K562 (cell line): ENCODE results near the gene TLN1. TPM values are rescaled to one million over a fixed set of nuclear protein-coding genes. Genes with fewer than 3 reads are reported as not detected.

Experiments used
- FOXA3 ChIP-seq, 2 experiments: fragments of 450-650 bp in 1 of 2; sonication (generic) in 1 of 2; formaldehyde crosslinking; IDR thresholded peaks in 1 of 2; conservative IDR thresholded peaks in 1 of 2; 2 replicates each; pipeline versions ENCODE4 v1.4.0 to v1.8.0; 2020 to 2022; ENCODE audit warnings: mild to moderate bottlenecking in 2 of 2, missing genetic modification reagents in 1 of 2
- FOXK2 ChIP-seq, 2 experiments: fragments of 450-650 bp; IDR thresholded peaks in 1 of 2; conservative IDR thresholded peaks in 1 of 2; 2 replicates each; pipeline ENCODE4 v1.6.1; 2016; ENCODE audit warnings: low read depth in 2 of 2, mild to moderate bottlenecking in 1 of 2
- HDAC1 ChIP-seq, 2 experiments: fragments of 450-650 bp; IDR thresholded peaks; 2 replicates each; pipeline ENCODE4 v1.6.1; 2016 to 2017; ENCODE audit warnings: inconsistent platforms in 1 of 2, mild to moderate bottlenecking in 1 of 2, moderate library complexity in 1 of 2
- ID3 ChIP-seq, 2 experiments: fragments of 250-450 bp in 1 of 2; fragments of 450-650 bp in 1 of 2; sonication (Bioruptor Pico) in 1 of 2; IDR thresholded peaks; 2 replicates each; pipeline versions ENCODE4 v1.6.1 to v1.8.0; 2016 to 2021; ENCODE audit warnings: mild to moderate bottlenecking in 2 of 2, moderate library complexity in 2 of 2, missing compliant biosample characterization in 1 of 2, missing genetic modification characterization in 1 of 2
- KLF16 ChIP-seq: IDR thresholded peaks from 2 replicates; pipeline ENCODE4 v1.6.1; 2016; ENCODE audit warnings: antibody characterized with exemption
- NFATC3 ChIP-seq: fragments of 450-650 bp; IDR thresholded peaks from 2 replicates; pipeline ENCODE4 v1.6.1; 2017; ENCODE audit warnings: mild to moderate bottlenecking
- NR3C1 ChIP-seq: sonication (generic); formaldehyde crosslinking; IDR thresholded peaks from 2 replicates; pipeline ENCODE4 v1.8.1; 2022; ENCODE audit warnings: missing genetic modification reagents
- OTX1 ChIP-seq: fragments of 450-650 bp; formaldehyde crosslinking; IDR thresholded peaks from 2 replicates; pipeline ENCODE4 v1.4.0; 2022; ENCODE audit warnings: mild to moderate bottlenecking
- PCBP1 ChIP-seq: fragments of 200-400 bp; formaldehyde crosslinking; IDR thresholded peaks from 2 replicates; pipeline ENCODE4 v1.6.1; 2018; ENCODE audit warnings: mild to moderate bottlenecking, low read depth, low read length; ENCODE audit not compliant: poor library complexity, severe bottlenecking
- POLR2H ChIP-seq: IDR thresholded peaks from 2 replicates; pipeline ENCODE4 v1.6.1; 2016; ENCODE audit warnings: missing genetic modification characterization, low read depth, mild to moderate bottlenecking, control low read depth, missing compliant biosample characterization, moderate library complexity
- POLR3G ChIP-seq: IDR thresholded peaks from 2 replicates; pipeline ENCODE4 v1.6.1; 2011; ENCODE audit not compliant: insufficient read length, insufficient replicate concordance; ENCODE audit errors: extremely low read depth
- PTTG1 ChIP-seq: fragments of 450-650 bp; IDR thresholded peaks from 2 replicates; pipeline ENCODE4 v1.6.1; 2016; ENCODE audit warnings: low read depth, mild to moderate bottlenecking, missing genetic modification characterization, missing compliant biosample characterization
- TRIM25 ChIP-seq: fragments of 450-650 bp; IDR thresholded peaks from 2 replicates; pipeline ENCODE4 v1.7.0; 2016; ENCODE audit warnings: borderline replicate concordance
- ZNF57 ChIP-seq: fragments of 450-650 bp; formaldehyde crosslinking; IDR thresholded peaks from 2 replicates; pipeline ENCODE4 v1.4.0; 2020; ENCODE audit warnings: mild to moderate bottlenecking, moderate library complexity
- ZNF644 ChIP-seq: fragments of 200-800 bp; sonication (Bioruptor generic); IDR thresholded peaks from 2 replicates; pipeline ENCODE4 v1.6.1; 2016; ENCODE audit warnings: low read depth, missing genetic modification characterization, missing compliant biosample characterization
- polyA plus RNA-seq, 8 experiments: library from polyadenylated mRNA; depleted of rRNA in 4 of 8; stranded (reverse) in 5 of 8; unstranded in 3 of 8; fragments of >200 nt; fragmentation: Nextera tagmentation in 2 of 8; fragmentation: Illumina TruSeq in 1 of 8; extraction: Ambion mirVana in 2 of 8; extraction: Trizol in 1 of 8; gene quantifications; 2 replicates each; pipeline versions ENCODE4 v1.2.1 to v1.2.3, GENCODE V29; 2011 to 2014; ENCODE audit warnings: inconsistent platforms in 1 of 8, missing spikeins in 1 of 8
- total RNA-seq, 7 experiments: library from RNA; depleted of rRNA in 6 of 7; stranded (reverse); fragments of >200 nt in 6 of 7; fragmentation: Illumina TruSeq in 2 of 7; extraction: Trizol in 2 of 7; gene quantifications; 2 replicates each; pipeline versions ENCODE4 v1.2.1 to v1.2.3, GENCODE V29; 2011 to 2021; ENCODE audit warnings: low replicate concordance in 1 of 7
- TF ChIP-seq, protein P1 (sequence below): fragments of 450-650 bp; IDR thresholded peaks from one replicate; pipeline ENCODE4 v1.6.1; 2018; ENCODE audit warnings: mild to moderate bottlenecking, moderate library complexity; ENCODE audit not compliant: partially characterized antibody
- TF ChIP-seq, protein P2 (sequence below): fragments of 250-450 bp; sonication (Bioruptor Pico); IDR thresholded peaks from 2 replicates; pipeline ENCODE4 v1.8.0; 2021; ENCODE audit warnings: moderate library complexity, mild to moderate bottlenecking, inconsistent platforms

Gene TLN1
- total and polyA plus RNA-seq, 9 of the 15 experiments (the other 6 are each of a cell fraction or from before 2014, with no cell fraction given), result 3.6 to 240 (median 54.8) TPM

DNA sequence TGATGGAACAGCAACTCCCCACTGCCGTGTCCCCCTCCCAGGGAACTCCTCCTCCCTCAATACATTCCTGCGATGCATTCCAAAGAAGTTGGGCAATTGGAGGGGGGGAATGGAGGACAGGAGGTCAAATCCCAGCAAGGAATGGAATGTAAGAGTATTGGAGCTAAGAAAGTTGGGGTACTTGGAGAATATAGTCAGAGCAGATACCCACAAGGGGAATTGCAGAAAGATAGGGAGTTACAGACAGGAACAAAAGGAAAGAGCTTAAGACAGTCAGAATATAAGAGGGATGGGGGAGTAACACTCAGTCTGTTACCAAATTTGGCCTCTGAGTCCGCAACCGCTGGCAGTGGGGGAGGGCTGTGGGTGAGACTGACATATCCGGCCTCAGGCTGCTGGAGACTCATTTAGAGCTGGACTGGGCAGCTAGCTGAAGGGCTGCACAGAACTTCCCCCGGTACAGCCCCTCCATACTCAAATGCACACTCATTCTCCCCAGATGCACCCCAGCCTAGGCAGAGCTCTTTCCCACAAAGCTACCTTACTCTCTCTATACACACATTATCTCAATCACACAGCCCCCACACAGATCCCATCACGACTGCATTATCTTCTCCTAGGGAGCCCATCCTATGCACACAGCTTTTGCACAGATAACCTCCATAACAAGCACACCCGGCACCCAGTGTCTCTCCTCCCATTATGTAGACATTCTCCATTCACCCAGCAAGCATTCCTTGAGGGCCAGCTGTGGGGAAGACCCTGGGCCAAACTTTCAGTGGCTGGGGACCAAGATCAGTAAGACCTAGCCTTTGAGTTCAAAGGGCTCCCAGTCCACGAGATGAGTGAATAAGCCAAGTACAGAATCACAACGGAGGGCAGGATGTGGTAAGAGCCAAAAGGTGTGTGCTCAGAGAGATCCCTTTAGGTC, 3.7 kb downstream of the TLN1 start (continued):
- TF ChIP-seq POLR2H (peak; percentile 78), POLR3G (no peak), ID3 (CRISPR knock-in tag; IDR thresholded peaks at IDR 0.05) (no peak), ID3 (tag; IDR thresholded peaks at IDR 0.05) (0 out of 2 replicates have a peak, but pooled peaks have one; percentile 13), ZNF644 (tag) (no peak), PCBP1 (no peak), HDAC1 (IDR thresholded peaks at IDR 0.05) (peak; percentile 40 to 91; a peak in 2 of 4 replicates), ZNF57 (no peak), NFATC3 (no peak), NR3C1 (no peak), TRIM25 (no peak), FOXK2 (conservative IDR thresholded peaks at IDR 0.05 in 1 of 2, IDR thresholded peaks at IDR 0.05 in 1 of 2; ENCODE audit: low read depth in 2 of 2) (no peak; a peak in 1 of 4 replicates), PTTG1 (tag) (no peak), FOXA3 (CRISPR knock-in tag; conservative IDR thresholded peaks at IDR 0.05 in 1 of 2, IDR thresholded peaks at IDR 0.05 in 1 of 2) (no peak), OTX1 (CRISPR knock-in tag) (no peak), KLF16 (peak; percentile 87; the same call in 1 of the 2 replicates)
- TF ChIP-seq, protein P1, sequence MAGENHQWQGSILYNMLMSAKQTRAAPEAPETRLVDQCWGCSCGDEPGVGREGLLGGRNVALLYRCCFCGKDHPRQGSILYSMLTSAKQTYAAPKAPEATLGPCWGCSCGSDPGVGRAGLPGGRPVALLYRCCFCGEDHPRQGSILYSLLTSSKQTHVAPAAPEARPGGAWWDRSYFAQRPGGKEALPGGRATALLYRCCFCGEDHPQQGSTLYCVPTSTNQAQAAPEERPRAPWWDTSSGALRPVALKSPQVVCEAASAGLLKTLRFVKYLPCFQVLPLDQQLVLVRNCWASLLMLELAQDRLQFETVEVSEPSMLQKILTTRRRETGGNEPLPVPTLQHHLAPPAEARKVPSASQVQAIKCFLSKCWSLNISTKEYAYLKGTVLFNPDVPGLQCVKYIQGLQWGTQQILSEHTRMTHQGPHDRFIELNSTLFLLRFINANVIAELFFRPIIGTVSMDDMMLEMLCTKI, result no peak
- TF ChIP-seq, protein P2, sequence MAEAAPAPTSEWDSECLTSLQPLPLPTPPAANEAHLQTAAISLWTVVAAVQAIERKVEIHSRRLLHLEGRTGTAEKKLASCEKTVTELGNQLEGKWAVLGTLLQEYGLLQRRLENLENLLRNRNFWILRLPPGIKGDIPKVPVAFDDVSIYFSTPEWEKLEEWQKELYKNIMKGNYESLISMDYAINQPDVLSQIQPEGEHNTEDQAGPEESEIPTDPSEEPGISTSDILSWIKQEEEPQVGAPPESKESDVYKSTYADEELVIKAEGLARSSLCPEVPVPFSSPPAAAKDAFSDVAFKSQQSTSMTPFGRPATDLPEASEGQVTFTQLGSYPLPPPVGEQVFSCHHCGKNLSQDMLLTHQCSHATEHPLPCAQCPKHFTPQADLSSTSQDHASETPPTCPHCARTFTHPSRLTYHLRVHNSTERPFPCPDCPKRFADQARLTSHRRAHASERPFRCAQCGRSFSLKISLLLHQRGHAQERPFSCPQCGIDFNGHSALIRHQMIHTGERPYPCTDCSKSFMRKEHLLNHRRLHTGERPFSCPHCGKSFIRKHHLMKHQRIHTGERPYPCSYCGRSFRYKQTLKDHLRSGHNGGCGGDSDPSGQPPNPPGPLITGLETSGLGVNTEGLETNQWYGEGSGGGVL (CRISPR knock-in tag), result no peak
